Frontal cortex (tissue), 4 donors: ENCODE data around the gene BRD7. TPM values are rescaled to one million over a fixed set of nuclear protein-coding genes. Genes with fewer than 3 reads are reported as not detected.

ENCODE experiments used
- DNase-seq, 2 donors: peaks; one replicate each; pipeline ENCODE4 v3.0.0; 2012; ENCODE audit warnings: low spot score in 2 of 2
- FAIRE-seq: peaks from 2 replicates; lab custom pipeline; 2012; peaks lifted over from hg19 to GRCh38; lab: Jason Lieb, UNC
- total RNA-seq: library from RNA; depleted of rRNA; stranded (reverse); fragments of >200 nt; gene quantifications from one replicate; pipeline ENCODE4 v1.2.3, GENCODE V29; 2014
- donor health status: control.
- donor health status: control.
- donor health status: control.

The BRD7 gene
- total RNA-seq, 1 donor from 2014 or later = 39.5 TPM

DNA sequence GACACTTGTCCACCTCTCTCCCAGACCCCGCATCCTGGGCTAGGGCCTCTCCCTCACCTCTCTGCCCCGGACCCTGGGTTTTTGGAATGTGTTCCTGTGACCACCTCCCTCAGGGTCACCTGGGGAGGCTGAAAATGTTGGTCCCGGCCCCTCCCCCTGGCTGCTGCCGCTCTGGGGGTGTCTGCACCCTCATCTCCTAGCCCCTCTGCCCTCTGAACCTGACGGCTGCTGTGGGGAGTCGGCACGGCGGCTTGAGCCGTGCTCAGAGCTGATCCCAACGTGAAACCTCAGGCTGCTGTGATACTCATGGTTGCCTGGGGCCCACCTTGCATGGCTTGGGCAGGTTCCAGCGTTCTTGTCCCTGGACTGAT is 59.6 kb downstream of the BRD7 start:
- no peak for DNase-seq
- FAIRE-seq = no peak

DNA sequence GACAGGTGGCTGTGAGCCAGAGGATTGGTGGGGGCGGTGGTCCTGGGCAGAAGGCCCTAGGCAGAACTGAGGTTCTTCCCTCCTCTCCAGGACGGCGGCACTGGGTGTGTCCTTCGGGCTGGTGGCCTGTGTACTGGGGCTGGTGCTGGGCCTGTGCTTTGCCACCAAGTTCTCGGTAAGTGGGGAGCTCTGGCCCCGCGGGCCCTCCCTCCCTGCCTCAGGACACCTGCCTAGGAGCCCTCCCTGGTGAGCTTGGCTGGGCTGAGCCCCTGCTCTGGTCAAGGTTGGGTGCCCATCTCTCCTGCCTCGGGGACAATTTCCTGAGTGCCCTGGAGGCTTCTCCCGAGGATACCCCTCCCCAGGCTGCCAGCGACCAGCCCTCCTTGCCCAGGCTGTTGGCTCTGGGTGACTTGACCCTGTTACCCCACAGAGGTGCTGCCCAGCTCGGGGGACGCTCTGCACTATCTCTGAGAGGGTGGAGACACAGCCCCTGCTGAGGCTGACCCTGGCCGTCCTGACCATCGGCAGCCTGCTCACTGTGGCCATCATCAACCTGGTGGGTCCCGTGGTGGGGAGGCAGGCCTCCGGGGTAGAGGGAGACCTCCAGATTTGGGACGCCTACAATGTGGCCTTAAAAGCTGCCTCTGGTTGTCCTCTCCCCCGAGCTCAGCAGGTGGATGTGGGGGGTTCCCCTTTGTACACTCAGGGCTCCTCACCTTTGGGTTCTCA is 60.4 kb downstream of the BRD7 start:
- no peak for FAIRE-seq

DNA sequence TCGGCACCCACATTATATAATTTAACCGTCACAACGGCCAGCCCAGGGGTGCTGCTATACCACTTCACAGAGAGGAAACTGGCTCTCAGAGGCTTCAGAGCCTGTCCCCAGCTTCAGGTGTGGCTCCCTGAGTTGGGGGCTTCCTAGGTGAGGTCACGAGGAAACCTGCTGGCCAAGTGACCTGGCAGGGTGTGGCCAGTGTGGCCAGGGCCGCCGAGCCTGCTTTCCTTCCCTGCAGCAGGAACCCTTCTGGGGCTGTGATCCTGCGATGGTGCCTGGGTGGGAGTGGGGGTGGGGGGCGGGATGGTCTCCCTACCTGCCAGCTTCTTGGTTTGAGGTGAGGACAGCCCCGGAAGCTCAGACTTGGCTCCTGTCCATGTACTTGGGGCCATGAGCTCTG is 62.5 kb downstream of the BRD7 start:
- FAIRE-seq (no peak), DNase-seq (peak in 1 of 2 donors; percentile 6)

More for the DNA sequence above, 60.4 kb downstream of the BRD7 start:
- peak in 1 of 2 donors; percentile 5 for DNase-seq

DNA sequence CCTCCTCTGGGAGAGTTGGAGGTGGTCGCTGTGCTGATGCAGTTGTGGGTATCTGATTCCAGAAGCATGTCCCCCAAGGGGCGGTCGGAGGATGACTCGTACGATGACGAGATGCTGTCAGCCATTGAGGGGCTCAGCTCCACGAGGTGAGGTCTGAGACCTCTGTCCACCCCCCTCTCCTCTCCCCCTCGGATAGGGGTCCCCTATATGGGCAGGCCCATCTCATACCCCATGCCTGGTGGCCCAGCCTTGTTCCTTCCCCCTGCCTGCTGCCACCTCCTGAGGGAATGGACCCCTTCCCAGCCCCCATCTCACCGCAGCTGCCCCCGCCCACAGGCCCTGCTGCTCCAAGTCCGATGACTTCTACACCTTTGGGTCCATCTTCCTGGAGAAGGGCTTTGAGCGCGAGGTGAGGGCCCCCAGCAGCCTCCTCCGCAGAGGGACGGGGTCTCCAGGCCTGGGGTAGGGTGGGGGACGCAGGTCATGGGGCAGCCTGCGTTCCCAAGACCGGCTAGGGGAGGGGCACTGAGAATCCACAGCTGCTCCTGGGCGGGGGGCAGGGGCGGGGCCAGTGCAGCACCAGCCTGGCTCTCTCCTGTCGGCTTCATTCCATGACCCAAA is 63.2 kb downstream of the BRD7 start:
- DNase-seq (peak in 1 of 2 donors; percentile 15), FAIRE-seq (no peak)

DNA sequence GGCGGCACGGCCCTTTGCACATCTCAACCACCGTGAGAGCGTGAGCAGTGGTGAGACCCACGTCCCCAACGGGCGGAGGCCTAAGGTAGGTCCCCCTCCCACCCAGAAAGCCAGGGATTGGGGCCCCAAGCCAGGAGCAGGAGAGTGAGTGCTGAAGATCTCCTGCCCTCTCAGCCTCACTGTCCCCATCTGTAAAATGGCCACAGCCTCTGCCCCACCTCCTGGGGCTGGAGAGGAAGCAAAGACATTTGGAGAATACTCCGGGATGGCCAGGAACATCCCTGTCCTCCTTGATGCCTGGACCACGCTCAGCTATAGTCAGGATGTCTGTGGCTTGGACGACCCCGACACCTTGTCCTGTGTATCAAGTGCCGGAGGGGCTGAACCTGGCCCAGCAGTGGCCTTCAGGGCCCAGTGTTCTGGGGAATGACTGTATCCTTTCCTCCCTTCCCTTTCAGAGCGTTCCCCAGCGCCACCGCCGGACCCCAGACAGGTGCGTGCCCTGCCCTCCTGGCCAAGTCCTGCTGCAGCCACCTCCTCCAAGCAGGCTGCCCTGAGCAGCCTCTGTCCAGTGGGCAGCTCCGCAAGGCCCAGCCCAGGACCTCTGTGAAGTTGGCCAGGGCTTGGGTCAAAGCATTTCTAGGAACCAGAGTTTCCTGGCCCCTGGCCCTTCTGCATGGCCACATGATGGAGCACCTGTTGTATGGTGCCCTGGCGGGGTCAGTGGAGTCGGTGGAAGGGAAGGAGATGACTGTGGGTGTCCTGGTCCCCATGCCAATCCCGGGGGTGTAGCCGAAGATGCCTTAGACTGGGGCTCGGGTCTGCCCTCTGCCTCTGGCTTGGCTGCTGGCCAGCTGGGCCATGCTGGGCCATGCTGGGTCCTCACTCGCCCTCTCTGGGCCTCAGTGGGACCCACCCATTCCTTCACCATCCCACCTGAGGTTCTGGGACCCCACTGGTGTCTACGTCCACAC is 64.0 kb downstream of the BRD7 start:
- no peak for FAIRE-seq
- DNase-seq = no peak

DNA sequence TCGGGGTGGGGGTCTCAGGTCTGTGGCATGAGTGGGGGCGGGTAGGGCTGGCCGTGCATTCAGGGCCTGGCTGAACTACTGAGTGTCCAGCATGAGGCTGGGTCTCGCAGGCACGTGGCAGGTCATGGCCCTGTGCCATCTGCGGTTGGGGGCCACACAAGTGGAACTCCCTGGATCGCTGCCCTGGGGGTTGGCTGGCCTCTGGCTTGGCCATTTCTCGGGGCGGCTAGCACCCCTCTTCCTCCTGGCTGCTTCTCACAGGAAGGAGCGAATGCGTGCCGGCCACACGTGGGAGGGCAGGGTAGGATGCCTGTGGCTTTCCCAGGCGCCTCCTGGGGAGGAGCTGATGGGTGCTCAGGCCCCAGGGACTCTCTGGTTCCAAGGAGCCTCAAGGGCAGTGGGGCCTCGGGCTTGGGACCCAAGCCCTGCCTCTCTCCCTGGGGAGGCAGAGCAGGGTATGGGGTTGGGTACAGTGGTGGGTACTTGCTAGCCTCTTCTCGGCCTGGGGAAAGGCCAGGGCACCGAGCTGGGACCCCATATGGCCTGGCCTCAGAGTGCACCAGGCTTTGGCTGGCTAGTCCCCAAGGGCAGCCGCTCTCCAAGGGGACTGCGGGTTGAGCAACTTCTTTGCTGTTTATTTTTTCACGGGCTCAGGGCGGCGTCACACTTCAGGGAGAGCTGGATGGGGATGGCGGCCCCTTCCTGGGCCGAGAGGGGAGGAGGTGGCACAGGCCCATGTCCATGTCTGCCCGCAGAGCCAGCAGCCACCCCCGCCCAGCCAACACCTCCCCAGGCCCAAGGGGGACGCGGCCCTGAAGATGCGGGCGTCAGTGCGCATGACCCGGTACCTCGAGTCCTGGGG is 65.0 kb downstream of the BRD7 start:
- FAIRE-seq = no peak
- no peak for DNase-seq

DNA sequence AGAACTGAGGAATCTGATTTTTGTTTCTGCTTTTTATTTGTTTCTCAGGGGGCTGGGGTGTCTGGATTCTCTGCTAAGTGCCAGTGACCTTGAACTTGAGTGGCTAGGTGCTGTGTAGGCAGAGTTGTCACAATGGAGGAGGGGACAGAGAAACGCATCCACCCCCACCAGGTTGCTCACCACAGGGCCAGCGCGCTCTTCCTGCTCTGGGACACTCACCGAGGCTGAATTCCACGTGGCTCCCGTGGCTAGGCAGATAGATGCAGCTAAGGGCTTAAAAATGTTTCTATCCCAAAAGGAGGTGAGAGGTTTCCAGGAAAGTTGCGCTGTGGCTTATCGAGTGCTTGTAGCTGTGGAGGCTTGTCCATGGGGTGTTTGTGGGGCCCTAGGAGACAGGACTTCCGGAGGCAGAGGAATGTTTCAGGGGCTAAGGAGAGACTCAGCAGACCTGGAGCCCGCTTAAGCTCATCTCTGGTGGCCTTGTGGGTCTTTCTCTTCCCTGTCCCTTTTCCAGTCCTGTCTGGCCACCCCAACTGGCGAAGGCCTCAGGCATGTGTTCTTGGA is 65.7 kb downstream of the BRD7 start:
- DNase-seq = no peak

DNA sequence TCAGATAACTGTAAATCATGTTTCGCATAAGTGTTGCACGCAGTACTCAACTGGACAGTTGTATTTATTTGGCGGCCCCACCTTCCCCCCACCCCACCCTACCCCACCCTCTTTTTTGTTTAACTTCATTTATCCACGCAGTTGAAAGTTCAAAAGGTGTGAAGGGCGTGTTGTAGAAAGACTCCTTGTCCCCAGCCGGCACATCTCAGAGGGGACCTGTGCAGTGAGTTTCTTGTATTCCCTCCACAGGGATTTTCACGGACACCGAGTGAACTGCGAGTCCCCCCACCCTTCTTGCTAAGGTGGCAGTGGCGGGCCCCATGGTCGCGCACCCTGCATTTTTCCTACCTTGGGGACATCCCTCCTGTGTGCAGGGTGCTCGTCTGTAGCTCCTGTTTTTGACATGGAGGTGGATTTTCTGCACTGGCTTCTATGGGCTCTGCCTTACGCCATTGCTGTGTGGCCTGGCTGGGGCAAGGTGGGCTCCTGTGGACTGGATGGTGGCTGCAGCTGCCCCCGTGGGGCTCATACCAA is 66.2 kb downstream of the BRD7 start:
- no peak for FAIRE-seq
- DNase-seq = no peak

More for the DNA sequence above, 65.7 kb downstream of the BRD7 start:
- FAIRE-seq = no peak

DNA sequence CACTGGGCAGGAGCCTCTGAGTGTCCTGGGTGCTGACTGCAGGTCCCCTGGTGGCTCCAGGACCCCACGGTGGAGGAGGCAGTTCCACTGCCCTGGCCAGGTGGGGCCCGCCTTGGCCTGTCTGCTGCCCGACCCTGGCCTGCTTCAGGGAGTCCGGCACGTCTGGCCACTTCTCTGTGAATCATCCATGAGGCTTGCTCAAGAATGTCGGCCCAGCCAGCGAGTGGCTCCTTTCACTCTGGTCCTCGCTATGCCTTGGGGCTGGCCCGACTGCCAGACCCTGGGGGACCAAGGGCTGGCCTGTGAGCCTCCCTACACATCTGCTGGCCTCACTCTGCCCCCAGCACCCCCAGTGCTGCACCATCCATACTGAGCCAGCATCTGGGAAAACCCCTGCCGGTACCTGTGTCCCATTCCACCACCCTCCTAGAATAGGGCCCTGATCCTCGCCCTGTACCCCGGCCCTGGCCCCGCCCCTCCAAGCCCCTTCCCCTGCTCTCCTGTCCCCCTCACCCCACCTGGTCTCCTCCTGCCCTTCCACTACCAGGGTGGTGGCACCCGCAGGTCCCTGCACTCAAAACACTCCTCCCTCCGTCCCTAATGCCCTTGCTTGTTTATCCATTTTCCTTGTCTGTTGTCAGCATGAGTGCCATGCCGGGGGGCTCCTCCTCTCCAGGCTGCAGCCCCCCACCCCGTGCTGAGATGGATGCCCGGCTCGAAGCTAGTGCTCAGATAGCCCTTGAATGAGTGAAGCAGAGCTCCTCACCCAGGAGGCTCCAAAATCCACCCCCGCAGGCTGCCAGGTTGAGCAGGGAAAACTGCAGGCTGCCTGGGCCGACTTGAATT is 66.9 kb downstream of the BRD7 start:
- DNase-seq (no peak), FAIRE-seq (no peak)

DNA sequence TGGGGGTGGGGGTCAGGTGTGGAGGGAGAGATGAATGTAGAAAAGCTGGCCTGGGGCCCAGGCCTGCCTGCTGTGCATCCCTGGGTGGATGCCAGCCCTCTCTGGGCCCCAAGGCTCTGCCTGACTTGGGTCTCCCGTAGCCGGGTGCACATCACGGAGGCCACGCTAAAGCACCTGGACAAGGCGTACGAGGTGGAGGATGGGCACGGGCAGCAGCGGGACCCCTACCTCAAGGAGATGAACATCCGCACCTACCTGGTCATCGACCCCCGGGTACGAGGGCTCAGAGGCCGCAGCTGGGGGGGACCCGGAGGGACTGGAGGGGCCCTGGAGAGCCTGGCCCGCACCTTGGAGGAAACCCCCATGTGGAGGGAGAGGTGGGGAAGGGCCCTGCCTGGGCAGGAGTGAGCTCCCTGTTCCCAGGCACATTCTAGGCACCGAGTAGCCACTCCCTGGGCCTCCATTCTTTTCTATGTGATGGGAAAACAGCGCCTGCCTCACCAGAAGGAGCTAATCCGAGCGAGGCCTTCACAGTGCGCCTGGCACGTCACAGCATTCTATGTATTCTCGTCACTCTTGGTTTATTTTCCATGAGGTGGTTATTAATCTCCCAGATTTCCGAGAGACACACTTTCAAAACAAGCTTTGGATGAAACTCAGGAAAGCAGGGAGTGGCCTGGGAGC is 67.7 kb downstream of the BRD7 start:
- DNase-seq = no peak
- FAIRE-seq = no peak

DNA sequence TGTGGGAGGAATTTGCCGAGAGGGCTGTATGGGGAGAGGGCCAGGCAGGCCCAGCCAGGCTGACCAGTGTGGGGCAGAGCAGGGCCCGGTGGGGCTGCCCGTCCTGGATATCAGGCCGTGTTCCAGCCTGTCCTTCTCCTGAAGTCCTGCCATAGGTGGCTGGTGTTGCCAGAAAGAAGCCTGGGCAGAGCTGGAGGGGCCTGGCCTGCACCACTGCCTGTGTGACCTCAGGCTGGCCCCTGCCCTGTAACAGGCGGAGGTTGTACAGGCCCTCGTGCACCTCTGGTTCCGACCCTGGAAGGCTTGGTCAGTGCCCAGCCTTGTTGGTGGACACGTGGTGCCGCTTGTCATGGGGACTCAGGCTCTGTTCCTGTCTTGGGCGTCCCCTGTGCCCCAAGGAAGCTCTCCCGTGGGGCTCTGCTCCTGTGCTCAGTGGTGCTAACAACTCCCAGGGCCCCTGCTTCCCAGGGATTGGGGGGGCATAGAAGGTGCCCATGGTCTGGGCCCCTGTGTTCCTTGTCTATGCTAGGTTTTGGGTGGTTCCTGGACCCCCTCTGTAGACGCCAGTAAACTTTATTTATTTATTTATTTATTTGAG is 69.2 kb downstream of the BRD7 start:
- no peak for FAIRE-seq
- DNase-seq = no peak

DNA sequence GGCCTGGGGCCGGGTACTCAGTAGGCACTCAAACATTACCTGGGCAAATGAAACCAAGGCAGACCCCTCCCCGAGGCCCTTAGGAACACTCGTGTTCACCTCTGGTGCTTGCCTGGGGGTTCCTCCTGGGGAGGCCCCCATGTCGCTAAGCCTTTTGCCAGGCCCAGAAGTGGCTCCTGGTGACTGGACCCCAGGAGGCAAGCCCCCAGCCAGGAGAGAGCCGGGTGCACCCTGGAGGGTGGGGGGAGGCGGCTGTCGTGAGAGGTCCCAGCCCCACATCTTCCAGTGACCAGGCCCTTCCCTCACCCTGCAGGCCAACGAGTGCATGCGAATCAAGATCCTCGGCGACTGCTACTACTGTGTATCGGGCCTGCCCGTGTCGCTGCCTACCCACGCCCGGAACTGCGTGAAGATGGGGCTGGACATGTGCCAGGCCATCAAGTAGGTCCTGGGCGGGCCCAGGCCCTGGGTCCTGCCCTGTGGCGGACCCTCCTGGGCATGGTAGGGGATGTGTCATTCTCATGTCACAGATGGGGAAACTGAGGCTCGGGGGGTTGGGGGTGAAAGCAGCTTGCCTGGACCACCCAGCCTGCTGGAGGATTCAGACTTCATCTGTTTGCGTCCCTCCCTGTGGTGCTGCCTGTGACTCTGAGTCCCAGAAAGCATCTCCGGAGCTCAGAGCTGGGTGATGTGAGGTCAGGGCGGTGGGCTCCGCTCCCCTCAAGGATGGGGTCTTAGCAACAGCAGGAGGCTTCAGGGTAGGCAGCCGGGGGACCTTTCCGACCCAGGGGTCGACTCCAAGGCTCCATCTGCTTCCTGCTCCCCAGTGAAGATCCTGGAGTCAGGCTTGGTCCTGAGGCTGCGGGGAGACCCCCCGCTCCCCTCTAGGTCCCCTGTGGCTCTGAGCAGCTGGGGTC is 69.9 kb downstream of the BRD7 start:
- DNase-seq (no peak), FAIRE-seq (no peak)

DNA sequence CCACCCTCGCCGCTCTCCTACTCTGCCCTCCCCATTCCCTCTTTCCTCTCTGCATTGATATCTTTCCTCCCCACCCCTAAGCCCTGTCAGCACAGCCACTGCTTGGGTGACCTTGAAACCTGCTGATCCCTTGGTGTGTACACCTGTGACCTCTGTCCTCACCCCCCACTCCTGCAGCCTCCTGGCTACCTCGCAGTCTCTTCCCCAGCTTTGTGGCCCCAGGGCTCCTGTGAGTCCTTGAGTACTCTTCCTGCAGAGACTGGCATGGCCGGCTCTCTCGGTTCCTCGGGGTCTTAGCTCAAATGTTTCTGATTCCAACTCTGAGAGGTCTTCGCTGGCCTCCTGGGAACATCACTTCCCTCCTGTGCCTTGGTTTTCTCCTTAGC is 70.7 kb downstream of the BRD7 start:
- FAIRE-seq = no peak
- DNase-seq = no peak

DNA sequence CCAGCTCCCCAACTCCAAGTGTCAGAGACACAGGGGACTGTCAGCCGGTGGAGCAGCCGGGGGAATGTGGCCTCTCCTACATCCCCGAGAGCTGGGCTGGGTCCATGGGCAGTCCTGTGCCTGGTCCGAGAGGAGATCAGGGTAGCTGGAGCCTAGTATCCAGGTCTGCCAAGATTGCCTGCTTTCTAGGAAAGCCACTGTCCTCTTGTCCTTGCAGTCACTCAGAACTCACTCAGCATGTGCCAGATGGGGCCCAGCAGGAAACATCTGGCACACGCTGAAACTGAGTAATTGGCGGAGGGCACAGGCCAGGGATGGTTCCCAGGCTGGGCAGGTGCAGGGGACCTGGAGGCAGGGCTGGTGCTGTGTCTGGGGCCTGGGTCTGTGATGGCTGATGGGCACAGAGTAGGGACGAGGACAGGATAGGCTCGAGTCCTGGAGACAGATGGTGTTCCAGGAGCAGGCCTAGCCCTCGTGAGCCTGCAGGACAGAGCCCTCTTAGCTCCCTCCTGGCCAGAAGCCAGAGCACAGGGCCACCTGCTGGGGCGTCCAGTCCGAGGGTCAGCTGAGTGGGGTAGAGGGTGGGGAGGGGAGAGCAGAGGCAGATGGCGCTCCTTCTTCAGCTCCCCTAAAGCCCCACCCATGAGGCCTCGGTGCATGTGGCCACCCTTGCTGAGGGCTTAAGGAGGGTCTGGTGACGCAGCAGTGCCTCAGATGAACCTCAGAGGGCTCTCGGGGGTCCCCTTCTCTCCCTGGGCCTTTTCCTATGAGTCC is 71.3 kb downstream of the BRD7 start:
- DNase-seq (no peak), FAIRE-seq (no peak)

DNA sequence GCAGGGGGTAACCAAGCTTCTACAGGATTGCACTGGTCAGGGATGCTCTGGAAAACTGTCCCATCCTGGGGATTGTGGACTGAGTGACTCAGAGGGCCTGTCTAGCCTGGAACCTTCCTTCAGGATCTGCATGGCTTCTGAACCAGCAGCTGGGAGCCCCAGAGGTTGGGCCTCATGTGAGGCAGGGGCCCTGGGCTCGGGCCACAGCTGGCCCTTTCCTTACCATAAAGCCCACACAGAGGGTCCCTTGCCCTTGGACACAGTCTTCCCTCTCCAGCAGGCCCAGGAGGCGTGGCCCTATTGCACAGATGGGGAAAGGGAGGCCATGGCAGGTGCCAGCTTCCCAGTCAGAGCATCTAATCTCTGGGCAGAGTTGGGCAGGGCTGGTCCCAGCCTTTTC is 72.0 kb downstream of the BRD7 start:
- DNase-seq (no peak), FAIRE-seq (no peak)
